ENCODE data around the gene SLIT3. TPM values are rescaled to one million over a fixed set of nuclear protein-coding genes. Genes with fewer than 3 reads are reported as not detected.

The SLIT3 gene
- total RNA-seq, 1 experiment from 2014 or later, result 0.92 TPM

GRCh38 chr5:168935183-168935582 is 365.8 kb downstream of the SLIT3 start:
- Histone ChIP-seq H3K27me3 (ENCODE audit: insufficient read depth, low read length) (no peaks in the 10 kb centered on the region), H3K9me3 (ENCODE audit: control insufficient read depth, low read depth, low read length) (no peaks in the 10 kb centered on the region), H3K23me2 (ENCODE audit: insufficient read length, low read depth, low read length, poor library complexity, severe bottlenecking) (no peaks in the 10 kb centered on the region), H4K20me1 (ENCODE audit: control insufficient read depth, insufficient read depth, insufficient read length) (no peaks in the 10 kb centered on the region), H3K79me2 (ENCODE audit: insufficient read depth, low read length) (no peaks in the 10 kb centered on the region), H3K4me1 (ENCODE audit: insufficient read depth, low read length) (peaks cover 2% of the 10 kb centered on the region; the same call in 1 of the 2 replicates), H4K91ac (ENCODE audit: insufficient read length, low read depth, low read length) (no peak overlapping the region), H3K4ac (ENCODE audit: low read depth, low read length) (no peak overlapping the region), H2BK5ac (ENCODE audit: insufficient read length, low read length) (no peak overlapping the region), H2BK120ac (ENCODE audit: low read depth, low read length, poor library complexity, severe bottlenecking) (no peak overlapping the region), H3K79me1 (ENCODE audit: insufficient read depth, low read depth, low read length, poor library complexity, severe bottlenecking) (no peaks in the 10 kb centered on the region), H2BK20ac (ENCODE audit: low read depth, low read length, poor library complexity, severe bottlenecking) (no peak overlapping the region), H3T11ph (ENCODE audit: low read length) (no peak overlapping the region), H3K23ac (ENCODE audit: insufficient read length, low read depth, low read length) (no peak overlapping the region), H2AK5ac (ENCODE audit: insufficient read length, low read length) (no peak overlapping the region), H2BK15ac (ENCODE audit: low read depth, low read length) (no peak overlapping the region), H3K56ac (ENCODE audit: insufficient read length, low read depth, low read length) (no peak overlapping the region), H3K4me2 (ENCODE audit: insufficient read depth, insufficient read length, low read length) (no peak overlapping the region), H4K5ac (ENCODE audit: insufficient read length, low read depth, low read length) (no peak overlapping the region), H3K9ac (ENCODE audit: extremely low read depth, insufficient read length, low read length) (no peak overlapping the region), H3K27ac (ENCODE audit: insufficient read length, low read depth, low read length) (no peak overlapping the region), H4K8ac (replicated peaks; ENCODE audit: insufficient read length, low read depth, low read length) (no peak overlapping the region), H3K14ac (ENCODE audit: insufficient read depth, low read length) (no peak overlapping the region), H2AFZ (ENCODE audit: low read length) (no peak overlapping the region), H2BK12ac (ENCODE audit: insufficient read length, low read depth, low read length) (no peak overlapping the region), H3K18ac (ENCODE audit: insufficient read length, low read depth, low read length) (no peak overlapping the region)
- WGBS (ENCODE audit: extremely low coverage, insufficient read length, low lambda C conversion rate), result no CpG with 5 or more reads among the region's 2 CpGs
- Mint-ChIP-seq H3K27ac (no peak overlapping the region), H3K4me1 (peaks cover 12 to 13% of the 10 kb centered on the region in 2 experiments), H3K9me3 (no peaks in the 10 kb centered on the region), H3K36me3 (ENCODE audit: insufficient read depth in 1 of 3, low read depth in 3 of 3) (no peaks in the 10 kb centered on the region), H3K4me3 (no peak overlapping the region), H3K27me3 (ENCODE audit: low read depth) (peaks cover 1% of the 10 kb centered on the region)
- DNase-seq, result no peak
- no peak for TF ChIP-seq CTCF (conservative IDR thresholded peaks at IDR 0.05)
